Heart left ventricle (tissue), 13 donors: Measurements from ENCODE around the gene VPS4B.

Experiments
- POLR2A ChIP-seq, 2 donors: fragments of 450-650 bp; IDR thresholded peaks; one replicate each; pipeline ENCODE4 v1.6.1; 2017; ENCODE audit warnings: antibody characterized with exemption in 2 of 2, mild to moderate bottlenecking in 2 of 2, moderate library complexity in 2 of 2
- TF ChIP-seq, protein P1 (sequence below), 12 donors: fragments of 200-600 bp; sonication (generic) in 4 of 12; IDR thresholded peaks; one replicate each; pipeline versions ENCODE4 v1.5.0 to v1.8.0; 2018 to 2022; ENCODE audit warnings: antibody characterized with exemption in 12 of 12, mild to moderate bottlenecking in 5 of 12
- donor health status: ischemic (EF 13 %, LVEDD 7.1; RV severe dilation, severe dysfunction).
- donor health status: DM: no; HTN: yes; CAD: no.
- donor health status: DM: no; HTN: no; CAD: no.
- donor health status: ischemic (EF 25% LVEDD 6.9; RV normal size, moderate dysfunction).
- donor health status: ischemic (EF 25% LVEDD 5.7; RV mildly dilated, moderate dysfunction).
- donor health status: ischemic (EF 35%, LVEDD 5.7; RV mildly dilated, moderate dysfunction).
- donor health status: nonischemic (EF 11% LVEDD 7.7; RV severe dilation, severe dysfunction).
- donor health status: DM: yes; HTN: yes; CAD: no.
- donor health status: PGD.
- donor health status: ischemic (EF 29% LVEDD 5.4; RV normal size, mild dysfunction).
- donor health status: nonischemic (EF 23%, LVEDD 6.1; RV moderate dilation, normal function).

DNA sequence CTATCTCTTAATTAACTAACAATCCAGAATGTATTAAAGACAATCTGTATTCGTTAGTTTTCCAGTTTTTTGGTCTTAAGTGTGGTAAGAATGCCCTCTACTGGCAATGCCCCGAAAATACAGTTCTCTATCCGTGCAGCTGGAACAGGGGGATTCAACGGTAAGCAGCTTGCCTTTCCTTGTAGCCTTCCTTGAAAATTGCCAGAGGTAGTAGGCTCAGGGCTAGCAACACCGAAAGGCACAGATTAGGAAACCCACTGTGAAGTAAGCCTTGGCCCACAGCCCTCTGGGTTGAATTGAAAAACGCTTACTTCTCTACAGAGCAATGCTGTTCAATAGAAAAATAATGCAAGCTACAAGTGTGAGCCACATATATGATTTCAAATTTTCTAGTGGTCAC, 17.1 kb upstream of the VPS4B start:
- TF ChIP-seq POLR2A (IDR thresholded peaks at IDR 0.05) = no peak
- TF ChIP-seq, protein P1, sequence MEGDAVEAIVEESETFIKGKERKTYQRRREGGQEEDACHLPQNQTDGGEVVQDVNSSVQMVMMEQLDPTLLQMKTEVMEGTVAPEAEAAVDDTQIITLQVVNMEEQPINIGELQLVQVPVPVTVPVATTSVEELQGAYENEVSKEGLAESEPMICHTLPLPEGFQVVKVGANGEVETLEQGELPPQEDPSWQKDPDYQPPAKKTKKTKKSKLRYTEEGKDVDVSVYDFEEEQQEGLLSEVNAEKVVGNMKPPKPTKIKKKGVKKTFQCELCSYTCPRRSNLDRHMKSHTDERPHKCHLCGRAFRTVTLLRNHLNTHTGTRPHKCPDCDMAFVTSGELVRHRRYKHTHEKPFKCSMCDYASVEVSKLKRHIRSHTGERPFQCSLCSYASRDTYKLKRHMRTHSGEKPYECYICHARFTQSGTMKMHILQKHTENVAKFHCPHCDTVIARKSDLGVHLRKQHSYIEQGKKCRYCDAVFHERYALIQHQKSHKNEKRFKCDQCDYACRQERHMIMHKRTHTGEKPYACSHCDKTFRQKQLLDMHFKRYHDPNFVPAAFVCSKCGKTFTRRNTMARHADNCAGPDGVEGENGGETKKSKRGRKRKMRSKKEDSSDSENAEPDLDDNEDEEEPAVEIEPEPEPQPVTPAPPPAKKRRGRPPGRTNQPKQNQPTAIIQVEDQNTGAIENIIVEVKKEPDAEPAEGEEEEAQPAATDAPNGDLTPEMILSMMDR (IDR thresholded peaks at IDR 0.05) = peak; percentile 57 to 85 (median 78)
